ENCODE results near the gene SBSN. TPM values are rescaled to one million over a fixed set of nuclear protein-coding genes. Genes with fewer than 3 reads are reported as not detected.

SBSN gene
- total and polyA plus RNA-seq, 3 experiments from 2014 or later: not detected

- no peak overlapping the region for H3K4me3 Mint-ChIP-seq
- Histone ChIP-seq H3K27me3 (ENCODE audit: insufficient read depth, low read length, poor library complexity, severe bottlenecking) (no peaks in the 10 kb centered on the region), H3K4me3 (ENCODE audit: low read length) (no peak overlapping the region), H3K36me3 (ENCODE audit: insufficient read depth, low read length) (no peaks in the 10 kb centered on the region), H3K9me3 (ENCODE audit: low read length) (no peaks in the 10 kb centered on the region), H3K27ac (ENCODE audit: low read depth, low read length) (no peak overlapping the region), H3K4me1 (ENCODE audit: insufficient read depth, low read length) (peaks cover 5% of the 10 kb centered on the region)
- peaks cover 0 to 8% (median 5%) of the 10 kb centered on the region in 3 donors for H3K4me1 Mint-ChIP-seq
- H3K36me3 Mint-ChIP-seq: no peaks in the 10 kb centered on the region
- DNase-seq: no peak
- H3K9me3 Mint-ChIP-seq: no peaks in the 10 kb centered on the region
- CTCF ChIA-PET: interaction anchor here (1.1 kb wide), 1 partner anchor 141 kb away, joined by 4 read pairs; no protein-coding TSS in a partner anchor
- H3K27me3 Mint-ChIP-seq: peaks cover 20 to 28% of the 10 kb centered on the region in 2 donors
- POLR2A ChIA-PET: no interaction called here
- H3K27ac Mint-ChIP-seq: peak overlapping the region in 1 of 8 donors; percentile 26
These were observed 34.1 kb downstream of the SBSN start for GRCh38 chr19:35493971-35494370.

GRCh38 chr19:35491836-35492360, 36.2 kb downstream of the SBSN start:
- DNase-seq: no peak
- H3K4me3 Mint-ChIP-seq: no peak overlapping the region
- H3K27ac ChIP-seq (ENCODE audit: low read depth, low read length): no peak overlapping the region
- H3K4me1 Mint-ChIP-seq: peaks cover 0 to 8% (median 5%) of the 10 kb centered on the region in 3 donors
- H3K9me3 Mint-ChIP-seq: no peaks in the 10 kb centered on the region
- no peaks in the 10 kb centered on the region for H3K9me3 ChIP-seq (ENCODE audit: low read length)
- POLR2A ChIA-PET: no interaction called here
- H3K27me3 Mint-ChIP-seq: peaks cover 19 to 40% of the 10 kb centered on the region in 2 donors
- no peak overlapping the region for H3K27ac Mint-ChIP-seq
- H3K36me3 ChIP-seq (ENCODE audit: insufficient read depth, low read length): no peaks in the 10 kb centered on the region
- CTCF ChIA-PET: interaction anchor here (1.0 to 2.0 kb wide), 4 partner anchors 11 to 139 kb away, joined by 3 to 11 read pairs (median 5); partner anchors contain the start of gene FFAR2
- peaks cover 5% of the 10 kb centered on the region for H3K4me1 ChIP-seq (ENCODE audit: insufficient read depth, low read length)
- H3K36me3 Mint-ChIP-seq: no peaks in the 10 kb centered on the region
- no peak overlapping the region for H3K4me3 ChIP-seq (ENCODE audit: low read length)
- H3K27me3 ChIP-seq (ENCODE audit: insufficient read depth, low read length, poor library complexity, severe bottlenecking): no peaks in the 10 kb centered on the region

- CTCF ChIA-PET: interaction anchor here (1.4 to 2.0 kb wide), 2 partner anchors 20 to 137 kb away, joined by 6 to 11 read pairs; no protein-coding TSS in a partner anchor
- H3K27me3 Mint-ChIP-seq: peaks cover 18 to 43% of the 10 kb centered on the region in 2 donors
- no peaks in the 10 kb centered on the region for H3K9me3 Mint-ChIP-seq
- H3K27ac ChIP-seq (ENCODE audit: low read depth, low read length): no peak within 1 kb of the TSS
- no peaks in the 10 kb centered on the region for H3K27me3 ChIP-seq (ENCODE audit: insufficient read depth, low read length, poor library complexity, severe bottlenecking)
- DNase-seq: no peak
- H3K9me3 ChIP-seq (ENCODE audit: low read length): no peaks in the 10 kb centered on the region
- POLR2A ChIA-PET: no interaction called here
- H3K36me3 Mint-ChIP-seq: no peaks in the 10 kb centered on the region
- H3K27ac Mint-ChIP-seq: peak within 1 kb of the TSS in 1 of 8 donors; percentile 56
- H3K4me1 Mint-ChIP-seq: peaks cover 0 to 5% (median 4%) of the 10 kb centered on the region in 3 donors
- H3K4me1 ChIP-seq (ENCODE audit: insufficient read depth, low read length): peaks cover 5% of the 10 kb centered on the region
- H3K4me3 Mint-ChIP-seq: no peak within 1 kb of the TSS
- no peaks in the 10 kb centered on the region for H3K36me3 ChIP-seq (ENCODE audit: insufficient read depth, low read length)
- H3K4me3 ChIP-seq (ENCODE audit: low read length): no peak within 1 kb of the TSS
These were observed 37.7 kb downstream of the SBSN start, which contains the start of gene KRTDAP for GRCh38 chr19:35490364-35490763. KRTDAP (minus strand) TSS chr19:35490464; CDS start chr19:35490442, 22 bp downstream.

GRCh38 chr19:35488677-35489076, 39.4 kb downstream of the SBSN start:
- Histone ChIP-seq H3K4me3 (ENCODE audit: low read length) (no peak overlapping the region), H3K36me3 (ENCODE audit: insufficient read depth, low read length) (no peaks in the 10 kb centered on the region), H3K27ac (ENCODE audit: low read depth, low read length) (no peak overlapping the region), H3K27me3 (ENCODE audit: insufficient read depth, low read length, poor library complexity, severe bottlenecking) (no peaks in the 10 kb centered on the region), H3K4me1 (ENCODE audit: insufficient read depth, low read length) (no peaks in the 10 kb centered on the region), H3K9me3 (ENCODE audit: low read length) (no peaks in the 10 kb centered on the region)
- Mint-ChIP-seq H3K9me3 (no peaks in the 10 kb centered on the region), H3K4me3 (no peak overlapping the region), H3K4me1 (peaks cover 0 to 5% (median 0%) of the 10 kb centered on the region in 3 donors), H3K36me3 (no peaks in the 10 kb centered on the region), H3K27me3 (peaks cover 14 to 39% of the 10 kb centered on the region in 2 donors), H3K27ac (no peak overlapping the region)
- ChIA-PET POLR2A (no interaction called here), CTCF (no interaction called here)
- no peak for DNase-seq

GRCh38 chr19:35487656-35488182, 40.4 kb downstream of the SBSN start:
- H3K27ac Mint-ChIP-seq: peak overlapping the region in 2 of 8 donors; percentile 1 to 5
- no peak for DNase-seq
- Histone ChIP-seq H3K9me3 (ENCODE audit: low read length) (no peaks in the 10 kb centered on the region), H3K4me3 (ENCODE audit: low read length) (no peak overlapping the region), H3K36me3 (ENCODE audit: insufficient read depth, low read length) (no peaks in the 10 kb centered on the region), H3K27ac (ENCODE audit: low read depth, low read length) (no peak overlapping the region), H3K27me3 (ENCODE audit: insufficient read depth, low read length, poor library complexity, severe bottlenecking) (no peaks in the 10 kb centered on the region), H3K4me1 (ENCODE audit: insufficient read depth, low read length) (no peaks in the 10 kb centered on the region)
- no peaks in the 10 kb centered on the region for H3K36me3 Mint-ChIP-seq
- ChIA-PET POLR2A (no interaction called here), CTCF (interaction anchor here (1.0 to 2.3 kb wide), 4 partner anchors 10 to 135 kb away, joined by 3 to 8 read pairs (median 3); no protein-coding TSS in a partner anchor)
- H3K4me1 Mint-ChIP-seq: peaks cover 0 to 5% (median 0%) of the 10 kb centered on the region in 3 donors
- no peak overlapping the region for H3K4me3 Mint-ChIP-seq
- H3K27me3 Mint-ChIP-seq: peaks cover 14 to 32% of the 10 kb centered on the region in 2 donors
- H3K9me3 Mint-ChIP-seq: no peaks in the 10 kb centered on the region

GRCh38 chr19:35486268-35486708, 41.8 kb downstream of the SBSN start:
- ChIA-PET CTCF (interaction anchor here (1.6 to 2.3 kb wide), 2 partner anchors 9 to 11 kb away, joined by 8 read pairs; no protein-coding TSS in a partner anchor), POLR2A (no interaction called here)
- no peak overlapping the region for H3K27ac ChIP-seq (ENCODE audit: low read depth, low read length)

GRCh38 chr19:35484252-35485036, 43.7 kb downstream of the SBSN start:
- Mint-ChIP-seq H3K4me3 (no peak overlapping the region), H3K36me3 (peaks cover 0 to 2% (median 0%) of the 10 kb centered on the region in 3 donors), H3K4me1 (peaks cover 0 to 5% (median 0%) of the 10 kb centered on the region in 3 donors), H3K27me3 (peaks cover 6 to 19% of the 10 kb centered on the region in 2 donors), H3K27ac (no peak overlapping the region), H3K9me3 (peaks cover 0 to 2% (median 0%) of the 10 kb centered on the region in 5 donors)
- no peaks in the 10 kb centered on the region for H3K4me1 ChIP-seq (ENCODE audit: insufficient read depth, low read length)
- no peaks in the 10 kb centered on the region for H3K27me3 ChIP-seq (ENCODE audit: insufficient read depth, low read length, poor library complexity, severe bottlenecking)
- no peak for DNase-seq
- ChIA-PET CTCF (no interaction called here), POLR2A (no interaction called here)
- no peak overlapping the region for H3K27ac ChIP-seq (ENCODE audit: low read depth, low read length)
- no peaks in the 10 kb centered on the region for H3K9me3 ChIP-seq (ENCODE audit: low read length)
- no peak overlapping the region for H3K4me3 ChIP-seq (ENCODE audit: low read length)
- H3K36me3 ChIP-seq (ENCODE audit: insufficient read depth, low read length): no peaks in the 10 kb centered on the region

More at GRCh38 chr19:35486268-35486708, 41.8 kb downstream of the SBSN start:
- Histone ChIP-seq H3K27me3 (ENCODE audit: insufficient read depth, low read length, poor library complexity, severe bottlenecking) (no peaks in the 10 kb centered on the region), H3K4me3 (ENCODE audit: low read length) (no peak overlapping the region), H3K9me3 (ENCODE audit: low read length) (no peaks in the 10 kb centered on the region), H3K4me1 (ENCODE audit: insufficient read depth, low read length) (no peaks in the 10 kb centered on the region), H3K36me3 (ENCODE audit: insufficient read depth, low read length) (no peaks in the 10 kb centered on the region)
- H3K9me3 Mint-ChIP-seq: peaks cover 0 to 2% (median 0%) of the 10 kb centered on the region in 5 donors
- H3K36me3 Mint-ChIP-seq: no peaks in the 10 kb centered on the region
- H3K27ac Mint-ChIP-seq: no peak overlapping the region
- H3K27me3 Mint-ChIP-seq: peaks cover 10 to 23% of the 10 kb centered on the region in 2 donors
- no peak overlapping the region for H3K4me3 Mint-ChIP-seq
- peaks cover 0 to 5% (median 0%) of the 10 kb centered on the region in 3 donors for H3K4me1 Mint-ChIP-seq
- no peak for DNase-seq

GRCh38 chr19:35483089-35483488, 45.0 kb downstream of the SBSN start:
- peaks cover 0 to 2% (median 0%) of the 10 kb centered on the region in 3 donors for H3K36me3 Mint-ChIP-seq
- H3K4me3 Mint-ChIP-seq: no peak overlapping the region
- Histone ChIP-seq H3K4me1 (ENCODE audit: insufficient read depth, low read length) (no peaks in the 10 kb centered on the region), H3K4me3 (ENCODE audit: low read length) (no peak overlapping the region), H3K27ac (ENCODE audit: low read depth, low read length) (no peak overlapping the region), H3K9me3 (ENCODE audit: low read length) (no peaks in the 10 kb centered on the region), H3K27me3 (ENCODE audit: insufficient read depth, low read length, poor library complexity, severe bottlenecking) (no peaks in the 10 kb centered on the region), H3K36me3 (ENCODE audit: insufficient read depth, low read length) (no peaks in the 10 kb centered on the region)
- H3K9me3 Mint-ChIP-seq: peaks cover 0 to 2% (median 0%) of the 10 kb centered on the region in 5 donors
- H3K27ac Mint-ChIP-seq: no peak overlapping the region
- H3K4me1 Mint-ChIP-seq: peaks cover 0 to 5% (median 0%) of the 10 kb centered on the region in 3 donors
- peaks cover 6 to 15% of the 10 kb centered on the region in 2 donors for H3K27me3 Mint-ChIP-seq
- CTCF ChIA-PET: no interaction called here
- no peak for DNase-seq
- POLR2A ChIA-PET: no interaction called here

Measured in CD8-positive, alpha-beta memory T cell (primary cell).